ENCODE results near the gene BCAS1. TPM values are rescaled to one million over a fixed set of nuclear protein-coding genes. Genes with fewer than 3 reads are reported as not detected.
A peak's percentile ranks its signal among the peaks of the same experiment; 100 is the strongest.

BCAS1 gene
- total RNA-seq, 1 experiment from 2014 or later = not detected

DNA sequence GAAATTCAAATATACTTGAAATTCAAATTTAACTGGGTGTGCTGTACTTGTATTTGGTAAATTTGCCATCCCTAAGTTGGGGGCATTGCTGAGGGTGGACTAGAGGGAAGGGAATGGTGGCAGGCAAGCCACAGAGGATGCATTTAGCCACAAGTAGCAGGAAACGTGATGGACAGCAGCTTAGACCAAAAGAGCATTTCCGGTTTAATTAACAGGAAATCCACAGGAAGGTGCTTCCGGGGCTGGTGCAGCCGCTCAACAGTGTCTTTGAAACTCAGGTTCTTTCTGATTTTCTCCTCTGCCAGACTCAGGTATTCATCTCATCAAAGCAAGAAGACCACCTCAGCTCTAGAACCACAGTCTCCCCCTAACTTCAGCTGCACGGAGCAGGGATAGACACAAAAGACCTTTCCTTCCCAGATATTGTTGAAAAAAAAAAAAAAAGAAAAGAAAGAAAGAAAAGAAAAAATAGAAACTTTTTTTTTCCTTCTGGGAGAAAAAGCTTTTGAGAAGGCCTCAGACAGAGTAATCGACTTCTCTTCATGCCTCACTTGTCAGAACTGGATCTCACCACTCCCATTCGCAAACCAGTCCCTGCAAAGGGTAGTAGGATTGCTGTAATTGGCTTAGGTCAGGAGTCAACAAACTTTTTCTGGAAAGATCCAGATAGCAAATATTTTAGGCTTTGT, 8.0 kb upstream of the BCAS1 start:
- DNase-seq (ENCODE audit: low spot score) = no peak

DNA sequence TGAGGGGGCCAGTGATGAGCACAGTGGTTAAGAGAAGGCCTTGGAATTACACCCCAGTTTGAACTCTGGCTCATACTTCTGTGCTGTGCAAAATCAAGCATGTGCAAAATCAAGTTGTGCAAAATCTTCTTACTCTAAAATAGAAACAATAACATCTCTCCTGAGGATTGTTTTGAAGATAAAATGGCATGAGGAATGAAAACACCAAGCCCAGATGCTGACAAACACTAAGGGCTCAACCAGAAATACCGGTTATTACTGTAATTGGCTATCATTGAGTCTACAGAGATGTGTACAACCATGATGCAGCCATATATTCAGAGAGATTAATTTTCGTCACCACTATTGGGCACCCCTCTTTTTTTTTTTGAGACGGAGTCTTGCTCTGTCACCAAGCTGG, 5.9 kb upstream of the BCAS1 start:
- DNase-seq (ENCODE audit: low spot score) = no peak

DNA sequence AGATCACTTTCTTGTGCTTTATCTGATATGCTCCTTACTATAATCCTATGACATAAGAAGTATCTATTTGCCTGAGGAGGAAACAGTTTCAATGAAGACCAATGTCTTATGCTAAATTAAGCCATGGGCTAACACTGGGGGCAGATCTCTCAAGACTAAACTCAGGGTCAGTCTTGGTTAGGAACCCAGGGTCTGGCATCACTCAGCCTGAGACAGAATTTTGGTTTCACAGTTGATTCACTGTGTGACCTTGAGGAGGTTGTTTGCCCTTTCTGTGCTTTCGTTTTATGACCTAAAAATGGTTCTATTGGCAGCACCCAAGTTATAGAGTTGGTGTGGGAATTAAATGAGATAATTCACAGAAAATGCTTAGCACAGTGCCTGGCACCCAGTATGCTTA, 4.9 kb upstream of the BCAS1 start:
- no peak for DNase-seq (ENCODE audit: low spot score)

DNA sequence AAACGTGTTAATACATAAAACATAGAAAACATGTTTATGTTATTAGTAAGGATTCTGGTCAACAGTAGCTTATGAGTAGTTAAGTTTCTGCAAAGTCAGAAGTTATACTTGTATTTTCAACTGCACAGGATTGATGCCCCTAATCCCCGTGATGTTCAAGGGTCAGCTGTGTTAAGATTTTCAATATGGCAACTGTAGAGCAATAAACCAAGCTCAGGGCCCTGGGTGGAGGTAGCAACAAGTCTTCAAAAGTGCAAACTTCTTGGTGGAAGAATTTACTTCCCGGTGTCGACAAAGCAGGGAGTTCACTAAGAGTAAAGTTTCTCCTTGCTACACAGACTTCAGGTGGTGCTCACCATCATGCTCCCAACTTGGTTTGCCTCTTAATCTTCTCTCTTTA, 4.1 kb upstream of the BCAS1 start:
- no peak for DNase-seq (ENCODE audit: low spot score)

DNA sequence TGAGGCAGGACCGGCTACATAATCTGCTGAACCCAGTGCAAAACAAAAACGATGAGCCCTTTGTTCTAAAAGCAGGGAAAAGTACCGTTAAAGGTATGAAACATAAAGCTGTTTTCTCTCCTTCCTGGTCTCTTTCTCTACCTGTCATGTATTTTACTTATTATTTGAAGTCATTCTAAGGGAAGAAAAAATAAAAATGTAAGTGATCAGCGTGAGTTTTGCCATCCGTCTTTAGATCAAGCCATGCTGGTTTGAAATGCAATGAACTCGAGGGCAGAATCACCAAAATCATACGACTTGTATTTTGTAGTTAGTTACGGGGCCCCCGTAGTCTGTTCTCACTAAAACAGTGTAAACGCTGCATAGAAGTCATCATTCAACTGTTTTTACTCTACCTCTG, 2.9 kb upstream of the BCAS1 start:
- DNase-seq (ENCODE audit: low spot score) = no peak

DNA sequence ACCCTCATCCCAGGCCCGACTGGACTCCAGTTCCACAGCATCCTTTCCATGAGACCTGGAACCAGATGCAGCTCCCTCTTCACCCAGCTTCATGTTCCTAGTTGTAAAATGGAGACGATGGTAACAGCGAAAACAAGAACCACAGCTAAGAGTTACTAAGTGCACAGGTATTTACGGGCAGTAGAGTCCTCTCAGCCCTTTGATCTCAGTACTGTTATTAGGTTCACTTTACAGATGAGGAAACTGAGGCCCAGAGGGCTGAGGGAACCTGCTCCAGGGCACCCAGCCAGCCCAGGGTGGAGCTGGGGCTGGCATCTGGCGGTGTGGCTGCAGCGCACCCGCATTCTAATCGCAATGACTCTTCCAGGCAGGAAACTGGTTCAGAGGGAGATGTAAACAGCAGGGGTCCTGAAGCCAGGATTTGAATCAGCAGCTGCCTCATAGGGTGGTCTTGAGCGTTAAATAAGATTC, 858 bp downstream of the BCAS1 start:
- no peak for DNase-seq (ENCODE audit: low spot score)

DNA sequence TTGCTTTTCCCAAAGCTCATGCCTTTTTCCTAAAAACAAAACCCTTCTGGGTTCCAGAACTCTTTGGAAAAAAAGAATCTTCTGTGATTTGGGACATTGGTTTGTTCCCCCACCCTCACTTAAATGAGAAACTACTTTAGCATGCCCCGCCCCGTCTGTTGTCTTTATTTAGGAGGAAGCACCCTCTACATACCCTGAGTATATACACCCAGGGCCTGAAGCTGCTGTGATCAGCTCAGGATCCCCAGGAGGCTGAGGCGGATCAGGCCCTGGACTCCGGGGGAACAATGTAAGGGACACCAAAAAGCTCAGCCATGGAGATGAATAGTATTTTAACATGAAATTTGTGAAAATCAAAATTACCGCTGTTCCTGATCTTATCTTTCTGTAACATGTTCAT, 1.4 kb downstream of the BCAS1 start:
- DNase-seq (ENCODE audit: low spot score) = no peak

DNA sequence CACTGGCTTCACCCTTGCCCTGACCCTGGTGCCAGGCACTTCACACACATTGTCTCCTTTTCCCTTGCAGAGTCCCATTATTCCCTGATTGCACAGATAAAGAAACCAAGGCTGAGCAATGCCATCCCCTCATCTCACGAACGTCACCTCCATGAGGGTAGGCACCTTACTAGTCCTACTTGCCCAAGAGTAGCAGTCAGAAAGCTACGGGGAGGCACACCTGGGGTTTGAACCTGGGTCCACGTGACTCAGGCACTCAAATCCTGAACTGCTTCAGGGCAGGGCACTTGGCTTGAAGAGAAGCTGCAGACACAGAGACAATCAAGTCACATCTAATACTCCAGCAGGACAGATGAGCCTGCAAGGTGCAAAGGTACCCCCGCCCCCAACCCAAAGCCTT, 1.9 kb downstream of the BCAS1 start:
- no peak for DNase-seq (ENCODE audit: low spot score)

DNA sequence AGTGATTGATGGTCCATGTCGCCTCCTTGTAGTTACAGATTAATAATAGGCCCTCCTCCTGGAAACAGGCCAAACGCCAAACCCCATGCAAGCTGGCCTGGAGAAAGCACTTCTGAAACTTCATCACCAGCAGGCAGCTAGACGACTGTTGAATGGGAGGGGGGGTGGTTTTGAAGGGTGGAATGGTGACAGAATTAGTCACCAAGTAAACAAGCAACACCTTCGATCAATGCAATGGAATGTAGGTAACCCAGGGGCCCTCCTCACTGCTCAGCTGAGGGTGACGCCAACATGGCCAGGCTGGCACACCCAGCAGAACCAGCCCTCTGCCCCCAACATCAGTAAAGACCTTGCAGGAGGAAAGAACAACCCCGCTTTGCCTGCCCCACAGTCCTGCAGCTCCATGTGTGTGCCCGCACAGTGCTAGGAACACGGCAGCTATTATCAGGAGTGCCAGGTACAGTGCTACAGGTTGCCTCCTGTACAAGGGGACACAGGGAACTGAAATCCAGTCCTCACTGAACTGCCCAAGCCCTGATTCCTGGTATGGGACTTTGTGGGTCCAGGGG, 2.7 kb downstream of the BCAS1 start:
- peak; percentile 70 for DNase-seq (ENCODE audit: low spot score)

DNA sequence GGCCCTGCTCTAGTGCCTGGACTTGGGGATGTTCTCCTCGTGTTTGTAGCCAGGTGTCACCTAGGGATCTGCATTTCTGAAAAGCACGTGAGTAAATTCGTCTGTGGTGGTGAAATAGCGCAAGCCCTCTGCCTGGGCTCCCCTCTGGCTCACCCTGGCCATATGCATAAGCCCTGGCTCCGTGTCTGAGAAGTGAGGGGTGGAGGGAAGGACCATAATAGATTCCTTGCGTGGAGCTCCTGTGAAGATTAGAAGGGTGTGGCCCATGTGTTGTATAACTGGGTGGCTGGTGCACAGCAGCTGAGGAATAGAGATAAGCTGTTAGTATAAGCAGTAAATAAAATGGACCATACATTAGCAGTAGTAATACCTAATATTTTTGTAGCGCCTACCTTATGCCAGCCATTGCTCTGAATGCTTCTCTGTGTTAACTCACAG, 4.8 kb downstream of the BCAS1 start:
- DNase-seq (ENCODE audit: low spot score) = no peak

DNA sequence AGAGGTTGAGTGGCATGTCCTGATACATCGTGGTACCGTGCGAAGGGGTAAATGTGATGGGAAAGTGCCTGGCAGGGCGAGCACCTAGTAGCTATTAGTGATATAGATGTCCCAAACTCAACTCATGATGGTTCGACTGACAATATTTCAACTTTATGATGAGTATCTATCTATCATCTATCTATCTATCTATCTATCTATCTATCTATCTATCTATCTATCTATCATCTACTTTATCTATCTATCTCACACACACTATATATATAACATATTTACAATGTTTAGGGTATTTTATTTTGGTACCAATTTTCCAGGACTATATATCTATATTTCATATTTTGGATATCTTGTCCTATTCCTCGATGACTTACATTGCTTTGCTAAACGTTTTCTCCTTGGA, 5.5 kb downstream of the BCAS1 start:
- no peak for DNase-seq (ENCODE audit: low spot score)

DNA sequence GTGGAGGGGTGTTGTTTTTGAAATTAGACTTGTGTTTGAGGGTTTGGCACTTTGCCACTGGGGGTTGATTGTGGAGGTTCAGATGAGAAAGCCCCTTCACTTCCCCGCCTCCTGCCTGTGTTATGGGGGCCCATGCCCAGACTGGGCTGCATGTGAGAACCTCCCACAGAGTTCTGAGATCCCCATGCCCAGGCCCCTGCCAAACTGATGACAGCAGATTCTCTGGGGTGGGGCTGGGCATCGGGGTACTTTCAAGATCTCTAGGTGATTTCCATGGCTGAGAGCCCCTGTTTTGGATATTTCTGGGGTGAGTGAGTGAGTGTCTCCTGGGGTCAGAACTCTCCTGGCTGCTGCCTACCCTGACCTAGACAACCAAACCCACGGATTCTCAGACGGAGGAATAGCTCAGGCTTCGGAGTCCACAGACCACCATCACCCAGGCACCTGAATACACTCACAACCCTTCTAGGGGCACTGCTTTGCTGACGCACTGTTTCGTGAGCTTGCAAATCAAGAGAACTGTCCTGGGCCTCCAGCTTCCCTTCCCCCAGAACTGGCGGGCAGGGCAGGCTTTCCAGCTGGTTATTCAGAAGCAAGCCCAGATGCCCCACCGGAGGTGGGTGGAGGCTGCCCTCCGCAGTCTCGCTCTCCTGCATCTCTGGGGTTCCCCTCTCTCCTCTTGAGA, 6.3 kb downstream of the BCAS1 start:
- DNase-seq (ENCODE audit: low spot score) = no peak

DNA sequence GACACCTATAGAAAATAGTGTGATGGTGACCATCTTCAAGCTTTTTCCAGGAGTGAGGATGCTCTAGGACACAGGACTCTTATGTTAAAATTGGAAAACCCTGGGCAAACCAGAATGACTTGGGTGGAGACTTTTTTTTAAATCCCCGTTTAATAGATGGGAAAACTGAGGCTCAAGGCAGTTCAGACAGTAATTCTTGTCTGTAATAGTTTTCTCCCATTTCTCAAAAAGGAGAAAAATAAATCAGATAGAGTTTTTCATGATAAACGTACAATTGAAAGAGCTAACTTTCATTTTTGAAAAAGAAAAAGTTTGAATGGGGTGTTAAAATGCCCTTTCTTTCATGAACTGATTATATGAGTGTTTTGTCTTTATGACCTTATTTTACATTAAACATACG, 6.8 kb downstream of the BCAS1 start:
- DNase-seq (ENCODE audit: low spot score) = no peak

DNA sequence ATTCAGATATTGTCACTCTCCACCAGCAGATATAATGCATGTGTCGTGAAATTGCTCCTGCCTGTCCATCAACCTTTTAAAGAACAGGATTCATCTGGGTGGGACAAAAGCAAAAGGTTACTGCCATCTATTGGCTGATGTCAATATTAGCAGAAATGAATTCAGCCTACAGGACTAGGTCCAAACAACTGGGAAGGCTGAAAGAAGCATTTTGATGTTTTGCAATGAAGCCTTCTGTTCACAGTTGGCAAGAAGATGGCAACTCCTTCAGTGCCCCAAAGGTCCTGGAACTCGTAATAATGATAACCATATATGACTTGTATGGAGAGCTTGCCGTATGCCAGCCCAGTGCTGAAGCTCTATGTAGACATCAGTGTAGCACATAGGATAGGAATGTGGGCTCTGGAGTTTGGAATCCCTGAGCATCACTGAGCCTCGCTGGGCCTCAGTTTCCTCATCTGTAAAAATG, 7.5 kb downstream of the BCAS1 start:
- peak; percentile 39 for DNase-seq (ENCODE audit: low spot score)

DNA sequence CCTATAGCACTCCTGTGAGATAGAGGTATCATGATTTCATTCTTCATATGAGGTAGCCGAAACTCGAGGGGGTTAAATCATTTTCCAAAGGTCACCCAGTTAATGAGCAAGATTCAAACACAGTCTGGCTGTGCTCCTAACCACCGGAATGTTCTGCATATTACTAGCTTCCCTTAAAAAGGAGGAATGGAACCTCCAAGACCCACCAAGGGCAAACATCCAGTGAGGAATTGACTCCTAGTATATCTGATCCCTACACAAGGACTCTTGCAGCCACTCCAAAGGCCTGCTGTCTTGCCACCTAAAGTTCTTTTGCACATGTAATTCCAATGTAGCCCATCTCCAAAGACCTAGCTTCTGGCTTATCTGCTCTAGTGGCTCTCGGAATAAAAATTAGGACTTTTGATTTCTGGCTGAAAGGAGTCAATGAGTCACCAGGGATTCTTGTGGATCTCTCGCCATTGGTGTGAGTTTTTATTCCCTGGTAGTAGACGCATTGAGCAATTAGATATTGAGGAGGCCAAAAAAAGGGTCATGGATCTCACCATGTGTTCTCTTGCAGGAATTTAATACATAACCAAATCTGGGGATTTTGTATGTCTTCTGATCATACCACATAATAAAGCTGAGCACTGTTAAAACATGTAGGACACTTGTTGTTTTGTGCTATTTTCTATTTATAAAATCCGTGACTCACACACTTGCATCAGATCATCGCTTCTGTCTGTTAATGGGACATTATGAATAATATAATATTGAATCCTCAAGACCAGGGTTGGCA, 9.1 kb downstream of the BCAS1 start:
- no peak for DNase-seq (ENCODE audit: low spot score)

DNA sequence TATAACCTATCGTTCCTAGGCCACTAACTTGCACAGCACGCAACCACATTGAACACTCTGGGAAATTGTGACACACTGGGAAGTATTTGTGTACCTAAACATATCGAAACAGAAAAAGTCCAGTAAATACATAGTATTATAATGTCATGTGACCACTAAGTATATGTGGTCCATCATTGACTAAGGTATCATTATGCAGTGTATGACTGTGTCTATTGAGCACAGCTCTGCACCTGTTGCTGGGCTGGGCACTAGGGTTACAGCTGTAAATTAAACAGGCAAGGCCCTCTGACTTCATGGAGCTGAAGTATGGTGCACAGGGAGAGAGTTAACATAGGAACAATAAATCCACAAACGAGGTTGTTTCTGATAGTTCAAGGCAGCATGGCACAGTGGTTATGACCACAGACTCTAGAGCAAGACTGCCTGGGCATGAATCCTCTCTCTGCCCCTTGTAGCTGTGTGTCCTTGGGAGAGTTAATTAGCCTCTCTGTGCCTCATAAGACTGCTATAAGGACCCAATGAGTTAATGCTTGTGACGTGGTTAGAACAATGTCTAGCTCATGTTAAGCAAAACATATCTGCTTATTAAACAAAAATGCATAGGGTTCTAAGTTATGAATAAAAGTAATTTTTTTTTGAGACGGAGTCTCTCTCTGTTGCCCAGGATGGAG, 10.6 kb downstream of the BCAS1 start:
- DNase-seq (ENCODE audit: low spot score) = no peak

DNA sequence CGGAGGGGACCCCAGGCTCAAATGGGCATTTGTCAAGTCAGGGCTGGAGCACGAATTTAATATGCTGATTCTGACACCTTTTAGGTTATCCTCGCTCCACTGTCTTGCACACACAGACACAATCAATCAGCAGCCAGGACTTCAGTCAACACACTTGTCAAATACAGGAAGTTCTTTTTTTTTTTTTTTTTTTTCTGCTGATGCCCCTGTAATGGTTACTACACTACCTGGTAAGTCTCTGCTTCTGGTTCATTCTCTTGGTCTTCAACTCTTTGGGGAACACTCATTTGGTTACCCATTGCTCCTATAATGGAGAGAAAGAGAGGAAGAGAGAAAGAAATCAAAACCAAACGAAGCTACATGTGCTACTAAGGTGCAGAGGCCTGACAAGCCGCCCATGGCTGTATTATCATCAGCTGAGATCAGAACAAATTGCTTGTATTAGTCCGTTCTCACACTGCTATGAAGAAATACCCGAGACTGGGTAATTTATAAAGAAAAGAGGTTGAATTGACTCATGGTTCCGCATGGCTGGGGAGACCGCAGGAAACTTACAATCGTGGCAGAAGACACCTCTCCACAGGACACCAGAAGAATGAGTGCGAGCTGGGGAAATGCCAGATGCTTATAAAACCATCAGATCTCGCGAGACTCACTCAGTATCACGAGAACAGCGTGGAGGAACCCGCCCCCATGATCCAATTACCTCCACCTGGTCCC, 11.8 kb downstream of the BCAS1 start:
- no peak for DNase-seq (ENCODE audit: low spot score)

DNA sequence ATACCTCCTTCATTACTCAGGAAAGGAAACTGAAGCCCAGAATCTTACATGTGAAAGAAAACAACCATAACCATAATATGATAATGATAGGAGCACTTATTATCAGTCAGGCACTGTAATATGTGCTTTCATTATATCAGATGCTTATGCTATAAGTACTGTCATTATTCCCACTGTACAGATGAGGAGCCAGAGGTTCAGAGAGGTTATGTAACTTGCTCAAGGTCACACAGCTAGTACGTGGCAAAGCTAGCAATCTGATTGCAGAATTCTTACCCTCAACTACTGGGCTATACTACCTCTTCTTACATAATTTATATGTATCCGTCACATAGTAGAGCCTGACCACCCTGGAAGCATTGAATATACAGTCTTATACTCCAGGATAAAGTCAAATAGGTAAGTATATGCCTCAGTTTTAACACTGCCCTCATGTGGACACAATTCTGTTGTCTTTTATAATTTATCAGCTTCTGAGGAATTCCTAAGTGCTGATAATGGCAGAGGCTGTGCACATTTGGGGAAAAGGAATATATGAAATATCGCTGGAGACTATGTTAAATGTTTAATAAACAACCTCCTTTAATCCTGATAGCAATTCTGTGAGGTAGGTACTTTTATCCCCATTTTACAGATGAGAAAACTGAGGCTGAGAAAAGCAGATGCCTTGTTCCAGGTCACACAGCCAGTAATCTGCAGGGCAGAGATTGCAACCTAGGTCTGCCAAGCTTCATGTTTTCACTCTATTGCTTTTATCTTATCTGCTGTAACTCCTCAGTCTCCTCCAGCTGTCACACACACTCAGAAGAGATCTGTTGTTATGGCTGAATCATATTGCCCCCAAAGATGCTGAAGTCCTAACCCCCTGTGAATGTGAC, 13.4 kb downstream of the BCAS1 start:
- no peak for DNase-seq (ENCODE audit: low spot score)

DNA sequence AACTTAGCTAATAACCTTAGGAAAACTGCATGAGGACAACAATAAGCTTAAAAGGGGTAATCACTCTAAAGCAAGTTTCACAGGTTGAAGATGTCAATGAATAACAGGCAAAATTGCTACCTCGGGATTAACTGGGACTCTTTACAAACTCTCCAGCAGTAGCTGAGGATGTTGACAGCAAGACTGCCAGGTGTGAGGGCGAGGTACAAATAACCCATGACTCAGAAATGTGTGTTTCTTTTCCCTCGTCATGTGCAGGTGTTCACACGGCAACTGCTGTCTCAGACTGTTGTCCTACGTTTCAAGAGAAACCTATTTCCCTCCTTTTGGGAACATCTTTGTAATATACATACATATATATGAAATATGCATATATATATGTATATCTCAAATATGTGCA, 15.9 kb downstream of the BCAS1 start:
- DNase-seq (ENCODE audit: low spot score) = no peak

DNA sequence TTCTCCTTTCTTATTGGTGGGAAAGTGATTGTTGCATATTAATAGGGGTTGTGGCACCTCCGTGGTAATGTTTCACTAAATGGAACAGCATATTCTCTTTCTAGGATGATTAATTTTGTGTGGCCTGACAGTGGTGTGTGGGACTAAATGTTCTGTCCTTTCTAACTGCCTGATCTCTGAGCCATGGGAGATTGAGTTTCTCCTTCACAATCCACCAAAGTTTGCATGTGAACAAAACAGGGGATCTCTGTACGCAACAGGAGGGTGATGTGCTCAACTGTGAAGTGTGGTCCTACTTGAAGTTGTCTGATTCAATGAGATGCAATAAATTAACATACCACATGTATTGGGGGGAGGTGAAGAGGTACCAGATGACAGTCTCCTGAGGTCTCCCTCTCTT, 19.3 kb downstream of the BCAS1 start:
- no peak for DNase-seq (ENCODE audit: low spot score)

All from H4 (cell line).